ENCODE results near the gene PIBF1.
A peak's percentile ranks its signal among the peaks of the same experiment; 100 is the strongest.
"Not testable (repeated sequence)": the region's sequence is repeated elsewhere in the genome, so short reads cannot be mapped to it uniquely, and the experiment has no call there.

PIBF1 gene

GRCh38 chr13:73025217-73026012 is 243.5 kb downstream of the PIBF1 start:
- no peak for DNase-seq (ENCODE audit: low read depth)

- no peak for DNase-seq (ENCODE audit: low read depth)
These were observed 253.0 kb downstream of the PIBF1 start for GRCh38 chr13:73034901-73035300.

- no peak for DNase-seq (ENCODE audit: low read depth)
These were observed 253.7 kb downstream of the PIBF1 start for GRCh38 chr13:73035660-73036059.

- no peak for DNase-seq (ENCODE audit: low read depth)
These were observed 254.6 kb downstream of the PIBF1 start for GRCh38 chr13:73036566-73036965.

- DNase-seq (ENCODE audit: low read depth): no peak
These were observed 256.1 kb downstream of the PIBF1 start for GRCh38 chr13:73038064-73038463.

- no peak for DNase-seq (ENCODE audit: low read depth)
These were observed 257.5 kb downstream of the PIBF1 start for GRCh38 chr13:73039201-73040108.

GRCh38 chr13:73040484-73040883 is 258.6 kb downstream of the PIBF1 start:
- no peak for DNase-seq (ENCODE audit: low read depth)

- no peak for DNase-seq (ENCODE audit: low read depth)
These were observed 259.1 kb downstream of the PIBF1 start for GRCh38 chr13:73040968-73041596.

- DNase-seq (ENCODE audit: low read depth): no peak
These were observed 263.1 kb downstream of the PIBF1 start for GRCh38 chr13:73045031-73045430.

- not testable (repeated sequence) for DNase-seq (ENCODE audit: low read depth)
These were observed 266.7 kb downstream of the PIBF1 start for GRCh38 chr13:73048615-73049014.

- DNase-seq (ENCODE audit: low read depth): no peak
These were observed 272.8 kb downstream of the PIBF1 start for GRCh38 chr13:73054712-73055111.

- DNase-seq (ENCODE audit: low read depth): peak; percentile 79
These were observed 274.1 kb downstream of the PIBF1 start for GRCh38 chr13:73055813-73056564.

GRCh38 chr13:73056565-73056962 is 274.6 kb downstream of the PIBF1 start:
- DNase-seq (ENCODE audit: low read depth): no peak

GRCh38 chr13:73057284-73058063 is 275.5 kb downstream of the PIBF1 start:
- DNase-seq (ENCODE audit: low read depth): no peak

GRCh38 chr13:73058064-73058313 is 276.1 kb downstream of the PIBF1 start:
- DNase-seq (ENCODE audit: low read depth): no peak

GRCh38 chr13:73058432-73058735 is 276.5 kb downstream of the PIBF1 start:
- DNase-seq (ENCODE audit: low read depth): no peak

- peak; percentile 49 for DNase-seq (ENCODE audit: low read depth)
These were observed 277.0 kb downstream of the PIBF1 start, which contains the start of gene KLF5 for GRCh38 chr13:73058736-73059459. KLF5 (plus strand) TSS chr13:73059005; CDS start chr13:73059328, 323 bp downstream.

GRCh38 chr13:73059460-73060250 is 277.7 kb downstream of the PIBF1 start:
- DNase-seq (ENCODE audit: low read depth): no peak

GRCh38 chr13:73060251-73061160 is 278.6 kb downstream of the PIBF1 start:
- DNase-seq (ENCODE audit: low read depth): peak; percentile 41
